GM23248 (cell line): Measurements from ENCODE around the gene ADCYAP1R1. TPM values are rescaled to one million over a fixed set of nuclear protein-coding genes. Genes with fewer than 3 reads are reported as not detected.

Source experiments
- DNase-seq: peaks from one replicate; pipeline ENCODE4 v3.0.0-alpha.2; 2015
- H2AFZ ChIP-seq: fragments of 200-600 bp; sonication (generic); 2 replicates; pipeline ENCODE4 v1.6.1; 2016; ENCODE audit warnings: antibody characterized with exemption
- H3F3A ChIP-seq: fragments of 200-600 bp; sonication (generic); 2 replicates; pipeline ENCODE4 v1.6.1; 2016; ENCODE audit warnings: mild to moderate bottlenecking, antibody characterized with exemption, mixed run types; ENCODE audit not compliant: insufficient read depth
- H3K27ac ChIP-seq: fragments of 200-600 bp; sonication (generic); 2 replicates; pipeline ENCODE4 v1.5.1; 2016; ENCODE audit warnings: mild to moderate bottlenecking
- H3K27me3 ChIP-seq: fragments of 200-600 bp; sonication (generic); replicated peaks from 2 replicates; pipeline ENCODE4 v1.6.1; 2016; ENCODE audit warnings: mild to moderate bottlenecking; ENCODE audit not compliant: insufficient read depth
- H3K36me3 ChIP-seq: fragments of 200-600 bp; sonication (generic); 2 replicates; pipeline ENCODE4 v1.6.1; 2016; ENCODE audit warnings: low read depth, mild to moderate bottlenecking
- H3K4me1 ChIP-seq: fragments of 200-600 bp; sonication (generic); 2 replicates; pipeline ENCODE4 v1.6.1; 2016; ENCODE audit warnings: mild to moderate bottlenecking; ENCODE audit not compliant: insufficient read depth
- H3K4me2 ChIP-seq: fragments of 200-600 bp; sonication (generic); one replicate; pipeline ENCODE4 v1.6.1; 2016; ENCODE audit warnings: mild to moderate bottlenecking; ENCODE audit not compliant: unreplicated experiment
- H3K4me3 ChIP-seq: fragments of 200-600 bp; sonication (generic); 2 replicates; pipeline ENCODE4 v1.5.1; 2016; ENCODE audit warnings: mild to moderate bottlenecking
- H3K79me2 ChIP-seq: fragments of 200-600 bp; sonication (generic); 2 replicates; pipeline ENCODE4 v1.6.1; 2016; ENCODE audit warnings: mild to moderate bottlenecking; ENCODE audit not compliant: insufficient read depth
- H3K9ac ChIP-seq: fragments of 200-600 bp; sonication (generic); 2 replicates; pipeline ENCODE4 v1.6.1; 2016; ENCODE audit warnings: mild to moderate bottlenecking
- H3K9me2 ChIP-seq: fragments of 200-600 bp; sonication (generic); 2 replicates; pipeline ENCODE4 v1.6.1; 2016; ENCODE audit warnings: mixed run types, mild to moderate bottlenecking, moderate library complexity; ENCODE audit not compliant: insufficient read depth
- H3K9me3 ChIP-seq: fragments of 200-600 bp; sonication (generic); one replicate; pipeline ENCODE4 v1.6.1; 2017; ENCODE audit warnings: low read depth
- H4K20me1 ChIP-seq: fragments of 200-600 bp; sonication (generic); 2 replicates; pipeline ENCODE4 v1.6.0; 2016; ENCODE audit not compliant: insufficient read depth
- EZH2 ChIP-seq: fragments of 200-600 bp; sonication (generic); IDR thresholded peaks from 2 replicates; pipeline ENCODE4 v1.6.1; 2018; ENCODE audit warnings: antibody characterized with exemption, mild to moderate bottlenecking; ENCODE audit not compliant: insufficient read depth, poor library complexity, severe bottlenecking
- EZH2phosphoT487 ChIP-seq: fragments of 200-600 bp; sonication (generic); IDR thresholded peaks from 2 replicates; pipeline ENCODE4 v1.6.1; 2018; ENCODE audit warnings: antibody characterized with exemption, moderate library complexity, mild to moderate bottlenecking, low read depth; ENCODE audit not compliant: insufficient read depth
- WGBS, 2 experiments: methylation state at CpG; one replicate each; pipeline ENCODE4 v1.1.6; 2015 to 2017; ENCODE audit warnings: low lambda C conversion rate in 2 of 2, low coverage in 1 of 2; ENCODE audit errors: missing lambda C conversion rate in 2 of 2; 5-methylcytosine and 5-hydroxymethylcytosine counted together
- in situ Hi-C: fragments of 300-500 bp; cut with MboI; formaldehyde crosslinking; loops from 2 replicates; pipeline ENCODE4 v1.15.0; 2020
- polyA plus RNA-seq: library from polyadenylated mRNA; unstranded; fragments of >200 nt; fragmentation: Nextera tagmentation; extraction: Ambion mirVana; gene quantifications from 2 replicates; pipeline ENCODE4 v1.2.1, GENCODE V29; 2016
- total RNA-seq: library from RNA; depleted of rRNA; stranded (reverse); fragments of >200 nt; shearing (Covaris generic); gene quantifications from 2 replicates; pipeline ENCODE4 v1.2.3, GENCODE V29; 2014

The ADCYAP1R1 gene
- total and polyA plus RNA-seq, 2 experiments from 2014 or later: 0.05 TPM; not detected in 1

GRCh38 chr7:31100871-31101270 lies 48.8 kb downstream of the ADCYAP1R1 start:
- Histone ChIP-seq H3K9ac (no peak overlapping the region), H3K9me3 (no peaks in the 10 kb centered on the region), H3K4me1 (no peaks in the 10 kb centered on the region), H3K4me2 (no peak overlapping the region), H2AFZ (no peak overlapping the region), H3K27me3 (no peaks in the 10 kb centered on the region), H3K79me2 (no peaks in the 10 kb centered on the region), H3K36me3 (no peaks in the 10 kb centered on the region), H3K4me3 (no peak overlapping the region), H3F3A (no peaks in the 10 kb centered on the region), H4K20me1 (no peaks in the 10 kb centered on the region), H3K27ac (no peak overlapping the region), H3K9me2 (no peaks in the 10 kb centered on the region)
- 59 to 64% methylated on average over 3 of the region's 3 CpGs for WGBS, 2 experiments
- no peak for TF ChIP-seq EZH2
- no peak for TF ChIP-seq EZH2phosphoT487
- DNase-seq: no peak
- in situ Hi-C loops: no loop called here

DNA sequence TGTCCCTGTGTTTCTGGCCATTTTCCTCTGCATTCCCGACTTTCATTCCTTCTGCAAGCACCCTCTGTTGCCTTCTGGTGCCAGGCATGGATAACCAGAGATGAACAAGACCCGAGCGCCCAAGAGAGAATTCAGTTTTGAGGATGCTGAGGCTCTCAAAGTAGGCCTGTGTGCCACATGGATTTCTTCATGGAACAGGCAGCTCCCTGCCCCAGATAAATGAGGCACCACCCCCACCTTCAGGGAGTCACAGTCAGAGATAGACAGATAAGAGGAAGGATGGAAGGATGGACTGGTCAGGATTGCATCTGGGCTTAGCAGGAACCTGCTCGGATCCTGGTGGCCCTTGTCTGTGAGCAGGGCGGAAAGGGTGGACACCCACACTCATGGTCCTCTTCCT lies 49.4 kb downstream of the ADCYAP1R1 start:
- TF ChIP-seq EZH2phosphoT487: no peak
- no peak for TF ChIP-seq EZH2

GRCh38 chr7:31102151-31102972 lies 50.3 kb downstream of the ADCYAP1R1 start:
- DNase-seq: no peak
- H3K9me2 ChIP-seq: no peaks in the 10 kb centered on the region
- H3K4me2 ChIP-seq: no peak overlapping the region
- H3K4me1 ChIP-seq: no peaks in the 10 kb centered on the region
- no peak overlapping the region for H3K4me3 ChIP-seq
- no peak overlapping the region for H3K9ac ChIP-seq
- WGBS, 2 experiments: 51 to 68% methylated on average over 10 to 12 of the region's 12 CpGs
- no peaks in the 10 kb centered on the region for H3K27me3 ChIP-seq
- H3F3A ChIP-seq: no peaks in the 10 kb centered on the region
- no peaks in the 10 kb centered on the region for H3K9me3 ChIP-seq
- H2AFZ ChIP-seq: no peak overlapping the region
- H3K79me2 ChIP-seq: no peaks in the 10 kb centered on the region
- H3K27ac ChIP-seq: no peak overlapping the region
- H4K20me1 ChIP-seq: no peaks in the 10 kb centered on the region
- H3K36me3 ChIP-seq: no peaks in the 10 kb centered on the region
- TF ChIP-seq EZH2: no peak
- TF ChIP-seq EZH2phosphoT487: no peak
- in situ Hi-C loops: no loop called here

More for the DNA sequence above, 49.4 kb downstream of the ADCYAP1R1 start:
- WGBS, 2 experiments: 82 to 90% methylated on average over 5 of the region's 5 CpGs
- no peak for DNase-seq
- no peak overlapping the region for H3K4me3 ChIP-seq
- no peak overlapping the region for H2AFZ ChIP-seq
- no peaks in the 10 kb centered on the region for H3K9me2 ChIP-seq
- H3K4me2 ChIP-seq: no peak overlapping the region
- H3F3A ChIP-seq: no peaks in the 10 kb centered on the region
- no peaks in the 10 kb centered on the region for H3K4me1 ChIP-seq
- no peak overlapping the region for H3K9ac ChIP-seq
- in situ Hi-C loops: no loop called here
- H3K27ac ChIP-seq: no peak overlapping the region
- H3K79me2 ChIP-seq: no peaks in the 10 kb centered on the region
- no peaks in the 10 kb centered on the region for H3K27me3 ChIP-seq
- no peaks in the 10 kb centered on the region for H4K20me1 ChIP-seq
- H3K36me3 ChIP-seq: no peaks in the 10 kb centered on the region
- no peaks in the 10 kb centered on the region for H3K9me3 ChIP-seq

GRCh38 chr7:31102973-31103850 lies 51.1 kb downstream of the ADCYAP1R1 start:
- Histone ChIP-seq H3K27ac (no peak overlapping the region), H3K9ac (no peak overlapping the region), H3K9me2 (no peaks in the 10 kb centered on the region), H3K4me1 (no peaks in the 10 kb centered on the region), H3K4me2 (no peak overlapping the region), H2AFZ (no peak overlapping the region), H3K9me3 (no peaks in the 10 kb centered on the region), H3K27me3 (no peaks in the 10 kb centered on the region), H3K79me2 (no peaks in the 10 kb centered on the region), H3K36me3 (no peaks in the 10 kb centered on the region), H3F3A (no peaks in the 10 kb centered on the region), H3K4me3 (no peak overlapping the region), H4K20me1 (no peaks in the 10 kb centered on the region)
- in situ Hi-C loops: no loop called here
- no peak for DNase-seq
- no peak for TF ChIP-seq EZH2phosphoT487
- TF ChIP-seq EZH2: no peak
- WGBS, 2 experiments: 51 to 56% methylated on average over 9 of the region's 9 CpGs
